SJSA1 (cell line): ENCODE measurements around the gene MEF2C. TPM values are rescaled to one million over a fixed set of nuclear protein-coding genes. Genes with fewer than 3 reads are reported as not detected.

ENCODE experiments used
- DNase-seq, 2 experiments: peaks; one replicate each; pipeline ENCODE4 v3.0.0-alpha.2; 2015 to 2020; ENCODE audit warnings: low spot score in 2 of 2, low read depth in 1 of 2
- H3K27ac ChIP-seq: fragments of 250-450 bp; sonication (Bioruptor Pico); 2 replicates; pipeline ENCODE4 v1.5.1; 2020; ENCODE audit warnings: mild to moderate bottlenecking, moderate library complexity
- H3K27me3 ChIP-seq: fragments of 250-450 bp; sonication (Bioruptor Pico); replicated peaks from 2 replicates; pipeline ENCODE4 v1.5.1; 2020; ENCODE audit warnings: mild to moderate bottlenecking, moderate library complexity
- H3K36me3 ChIP-seq: fragments of 250-450 bp; sonication (Bioruptor Pico); 2 replicates; pipeline ENCODE4 v1.5.1; 2020; ENCODE audit warnings: mild to moderate bottlenecking
- H3K4me1 ChIP-seq: fragments of 250-450 bp; sonication (Bioruptor Pico); replicated peaks from 2 replicates; pipeline ENCODE4 v1.6.1; 2021; ENCODE audit warnings: mild to moderate bottlenecking
- H3K4me3 ChIP-seq: fragments of 250-450 bp; sonication (Bioruptor Pico); 2 replicates; pipeline ENCODE4 v1.5.1; 2020; ENCODE audit warnings: mild to moderate bottlenecking
- H3K9me3 ChIP-seq: fragments of 250-450 bp; sonication (Bioruptor Pico); replicated peaks from 2 replicates; pipeline ENCODE4 v1.5.1; 2020; ENCODE audit warnings: mild to moderate bottlenecking
- total RNA-seq: library from RNA; depleted of rRNA; stranded (reverse); fragments of >200 nt; shearing (Covaris generic); gene quantifications from 2 replicates; pipeline ENCODE4 v1.2.3, GENCODE V29; 2014

Gene MEF2C
- total RNA-seq, 1 experiment from 2014 or later: 29.8 TPM

DNA sequence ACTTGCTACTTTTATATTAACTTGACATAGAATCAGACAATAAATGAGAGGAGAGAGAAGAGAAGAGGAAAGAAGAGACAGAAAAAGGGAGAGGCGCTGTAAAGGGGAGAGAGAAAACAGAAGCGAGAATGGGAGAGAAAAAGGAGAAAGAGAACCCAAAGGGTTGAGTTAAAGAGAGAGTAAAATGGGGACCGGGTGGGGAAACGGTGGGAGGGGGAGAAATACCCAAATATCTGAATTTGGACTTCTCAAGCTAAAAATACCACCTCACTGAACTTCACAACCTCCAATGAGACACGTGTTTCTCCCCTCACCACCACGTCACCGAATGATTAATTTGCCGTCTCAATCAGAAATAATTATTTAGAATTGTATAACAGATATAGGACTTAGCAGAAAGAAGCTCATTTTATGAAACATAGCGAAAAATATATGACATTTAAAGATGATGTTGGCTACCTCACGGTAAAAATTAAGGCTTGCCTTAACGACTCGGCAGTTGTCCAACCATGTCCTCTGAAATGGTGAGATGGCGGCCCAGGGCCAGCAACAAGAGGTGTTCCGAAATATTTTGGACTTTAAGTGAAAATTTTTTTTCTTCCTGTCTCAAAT is 204.1 kb downstream of the MEF2C start:
- H3K4me3 ChIP-seq: no peak overlapping the region
- H3K27ac ChIP-seq: no peak overlapping the region
- H3K9me3 ChIP-seq: no peaks in the 10 kb centered on the region
- no peaks in the 10 kb centered on the region; the same call in 1 of the 2 replicates for H3K36me3 ChIP-seq
- peaks cover 14% of the 10 kb centered on the region for H3K4me1 ChIP-seq
- no peak for DNase-seq
- no peaks in the 10 kb centered on the region for H3K27me3 ChIP-seq

DNA sequence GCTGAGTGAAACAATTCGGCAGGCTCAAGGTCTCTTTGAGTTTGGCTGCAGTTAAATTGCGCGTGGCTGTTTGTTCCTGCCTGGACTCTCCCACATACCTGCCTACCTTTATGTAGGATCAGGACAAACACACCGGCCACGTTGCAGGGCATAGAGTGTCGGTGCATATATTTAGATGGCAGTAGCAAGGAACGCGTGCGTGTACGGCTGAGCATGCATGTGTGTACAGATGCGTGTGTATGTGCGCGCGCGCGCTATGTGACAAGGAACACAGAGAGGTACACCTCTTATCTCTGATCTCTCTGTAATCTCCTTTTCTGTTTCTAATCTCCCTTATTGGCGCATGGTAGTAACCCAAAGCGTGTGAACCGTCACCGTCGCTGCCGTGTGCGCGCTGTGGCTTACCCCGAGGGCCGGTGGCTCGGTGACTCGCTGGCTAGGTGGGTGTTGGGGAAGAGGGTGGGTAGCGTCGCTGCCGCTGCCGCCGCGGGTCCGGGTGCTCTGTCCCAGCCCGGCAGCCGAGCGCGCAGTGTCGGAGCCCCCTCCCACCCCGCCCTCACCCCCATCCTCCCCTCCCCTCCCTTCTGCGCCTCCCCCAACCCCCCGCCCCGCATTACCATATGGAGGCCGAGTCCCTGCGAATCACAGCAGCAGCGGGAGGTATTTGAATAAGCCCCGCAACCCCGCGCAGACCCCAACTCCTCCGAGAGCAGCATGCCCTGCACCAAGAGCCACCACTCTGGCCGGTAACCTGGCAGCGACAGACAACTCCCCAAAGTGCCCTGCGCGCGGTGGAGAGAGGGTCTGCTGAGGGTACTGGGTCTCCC is 204.8 kb downstream of the MEF2C start:
- Histone ChIP-seq H3K4me3 (no peak overlapping the region), H3K27ac (no peak overlapping the region), H3K4me1 (peaks cover 14% of the 10 kb centered on the region), H3K9me3 (no peaks in the 10 kb centered on the region), H3K36me3 (no peaks in the 10 kb centered on the region; the same call in 1 of the 2 replicates), H3K27me3 (no peaks in the 10 kb centered on the region)
- DNase-seq: no peak

DNA sequence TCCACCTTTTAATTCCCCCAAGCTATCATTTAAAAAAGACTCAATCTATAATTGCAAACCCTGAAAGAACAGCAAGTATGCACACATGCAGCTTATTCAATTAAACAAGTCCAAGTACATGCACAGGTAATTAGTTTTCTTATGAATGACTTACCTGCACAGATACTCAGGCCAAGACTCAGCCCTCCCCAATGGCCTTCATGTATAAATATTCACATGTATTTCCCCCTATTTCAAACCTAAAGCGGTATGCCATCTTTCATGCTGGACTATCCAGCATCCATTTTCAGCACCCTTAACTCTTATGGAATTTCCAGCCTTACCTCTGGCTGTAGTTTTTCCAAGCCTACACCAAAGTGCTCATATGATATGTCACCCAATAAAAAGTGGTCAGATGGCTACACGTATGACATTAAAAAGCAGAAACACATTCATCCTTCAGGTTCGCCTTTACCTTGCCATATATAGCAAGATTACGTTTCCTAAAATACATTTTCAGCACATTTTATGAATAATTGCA is 205.5 kb downstream of the MEF2C start:
- no peak for DNase-seq
- H3K27me3 ChIP-seq: no peaks in the 10 kb centered on the region
- H3K4me3 ChIP-seq: no peak overlapping the region

DNA sequence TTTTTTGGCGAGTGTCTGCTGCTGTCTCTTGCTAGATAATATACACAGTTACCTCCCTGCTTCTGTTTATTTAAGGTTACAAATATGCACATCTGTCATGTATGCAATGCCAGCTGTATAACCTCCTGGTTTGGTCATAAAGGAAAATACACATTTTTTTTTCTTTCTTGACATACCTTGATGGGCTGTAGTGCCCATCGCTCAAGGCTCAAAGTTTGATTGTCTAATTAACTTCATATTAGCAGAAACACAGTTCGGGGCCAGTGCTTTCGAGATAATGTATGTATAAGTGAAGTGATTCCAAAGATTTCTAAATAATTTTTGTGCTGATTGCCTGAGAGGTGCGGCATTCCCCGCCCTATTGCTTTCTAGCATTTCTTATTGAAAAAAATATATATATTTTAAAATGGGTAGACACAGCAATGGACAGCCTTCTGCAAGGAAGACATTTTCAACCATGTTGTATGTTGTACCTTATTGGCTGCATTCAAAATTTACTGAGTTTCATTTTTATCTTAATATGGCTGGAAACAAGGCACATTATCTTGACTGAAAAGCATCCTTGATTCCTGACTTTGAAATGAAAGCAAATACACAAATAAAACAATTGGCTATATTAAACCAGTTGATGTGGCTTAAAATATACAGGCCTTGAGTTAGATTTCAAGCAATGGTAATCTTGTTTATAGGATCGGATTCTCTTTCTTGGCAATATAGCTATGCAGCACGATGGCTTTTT is 206.2 kb downstream of the MEF2C start:
- Histone ChIP-seq H3K27ac (no peak overlapping the region), H3K36me3 (no peaks in the 10 kb centered on the region; the same call in 1 of the 2 replicates), H3K4me3 (peak overlapping the region; percentile 60), H3K4me1 (peaks cover 14% of the 10 kb centered on the region), H3K27me3 (no peaks in the 10 kb centered on the region), H3K9me3 (no peaks in the 10 kb centered on the region)
- no peak for DNase-seq

More for the DNA sequence above, 205.5 kb downstream of the MEF2C start:
- Histone ChIP-seq H3K36me3 (no peaks in the 10 kb centered on the region; the same call in 1 of the 2 replicates), H3K4me1 (peaks cover 14% of the 10 kb centered on the region), H3K9me3 (no peaks in the 10 kb centered on the region), H3K27ac (no peak overlapping the region)

DNA sequence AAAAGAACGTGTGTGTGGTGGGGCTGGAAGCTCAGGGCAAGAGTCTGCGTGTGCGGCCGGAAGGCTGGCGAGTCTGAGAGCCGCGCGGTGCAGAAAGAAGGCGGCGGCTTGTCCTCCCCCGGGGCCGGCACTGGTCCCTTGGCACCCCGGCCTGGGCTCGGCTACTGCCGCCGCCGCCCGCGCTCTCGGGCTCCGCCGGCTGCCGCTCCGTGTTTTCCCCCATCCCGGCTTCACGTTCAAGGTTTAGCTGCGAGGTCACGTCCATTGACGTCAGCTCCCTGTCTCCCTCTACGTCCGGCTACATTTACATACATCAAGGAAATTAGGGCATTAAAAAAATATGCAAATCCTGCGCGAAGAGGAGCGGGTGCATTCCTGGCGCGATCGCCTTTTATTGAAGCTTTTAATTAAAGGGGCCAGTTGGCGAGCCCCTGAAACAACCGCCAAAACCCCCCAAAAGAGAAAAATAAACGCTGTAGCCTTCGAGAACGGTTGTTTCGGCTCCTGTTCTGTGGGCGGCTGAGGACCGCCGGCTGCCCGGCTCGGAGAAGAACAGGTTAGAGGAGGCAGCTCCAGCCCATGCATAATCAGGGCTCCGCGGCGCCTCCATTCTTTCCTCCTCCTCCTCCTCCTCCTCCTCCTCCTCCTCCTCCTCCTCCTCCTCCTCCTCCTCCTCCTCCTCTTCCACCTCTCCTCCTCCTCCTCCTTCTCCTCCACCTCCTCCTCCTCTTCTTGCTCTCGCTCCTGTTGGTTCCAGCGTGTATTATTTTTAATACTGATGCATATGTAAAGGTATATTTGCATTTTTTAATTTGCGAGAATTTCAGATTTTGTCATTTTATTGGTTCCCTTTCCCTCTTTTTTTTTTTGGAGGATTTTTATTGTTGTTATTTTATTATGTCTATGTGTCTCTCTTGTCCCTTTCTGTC is 207.0 kb downstream of the MEF2C start:
- H3K9me3 ChIP-seq: no peaks in the 10 kb centered on the region
- H3K27me3 ChIP-seq: no peaks in the 10 kb centered on the region
- H3K36me3 ChIP-seq: no peaks in the 10 kb centered on the region; the same call in 1 of the 2 replicates
- peak overlapping the region; percentile 81 for H3K27ac ChIP-seq
- peak overlapping the region; percentile 60 for H3K4me3 ChIP-seq
- DNase-seq: peak; percentile 79 to 84
- peaks cover 14% of the 10 kb centered on the region for H3K4me1 ChIP-seq

DNA sequence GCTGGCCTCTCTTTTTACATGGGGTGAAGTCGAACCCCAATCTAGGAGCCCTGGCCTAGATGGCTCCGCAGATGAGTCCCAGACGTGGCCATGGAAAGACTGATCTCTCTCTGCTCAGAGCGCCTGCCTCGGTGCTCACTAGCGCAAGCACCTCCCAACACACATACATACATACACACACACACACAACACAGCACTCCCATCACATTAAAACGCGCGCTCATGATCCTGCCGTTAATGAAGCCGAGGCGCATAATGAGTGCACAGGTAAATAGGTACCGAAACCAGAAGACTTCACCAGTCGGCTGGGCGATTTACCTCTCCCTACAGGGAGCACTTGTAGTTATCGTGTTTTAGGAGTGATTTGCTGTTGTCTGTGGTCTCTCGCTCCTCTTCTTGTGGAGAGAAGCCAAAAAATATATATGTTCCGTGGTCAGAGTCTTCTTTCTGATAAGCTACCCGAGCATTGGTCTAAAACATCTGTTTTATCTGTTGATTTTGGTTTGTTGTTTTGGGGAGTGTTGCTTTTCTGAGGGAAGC is 207.7 kb downstream of the MEF2C start:
- H3K4me1 ChIP-seq: peaks cover 14% of the 10 kb centered on the region
- H3K9me3 ChIP-seq: no peaks in the 10 kb centered on the region
- no peaks in the 10 kb centered on the region for H3K36me3 ChIP-seq
- no peaks in the 10 kb centered on the region for H3K27me3 ChIP-seq
- peak overlapping the region; percentile 81 for H3K27ac ChIP-seq
- DNase-seq: no peak
- H3K4me3 ChIP-seq: peak overlapping the region; percentile 60

DNA sequence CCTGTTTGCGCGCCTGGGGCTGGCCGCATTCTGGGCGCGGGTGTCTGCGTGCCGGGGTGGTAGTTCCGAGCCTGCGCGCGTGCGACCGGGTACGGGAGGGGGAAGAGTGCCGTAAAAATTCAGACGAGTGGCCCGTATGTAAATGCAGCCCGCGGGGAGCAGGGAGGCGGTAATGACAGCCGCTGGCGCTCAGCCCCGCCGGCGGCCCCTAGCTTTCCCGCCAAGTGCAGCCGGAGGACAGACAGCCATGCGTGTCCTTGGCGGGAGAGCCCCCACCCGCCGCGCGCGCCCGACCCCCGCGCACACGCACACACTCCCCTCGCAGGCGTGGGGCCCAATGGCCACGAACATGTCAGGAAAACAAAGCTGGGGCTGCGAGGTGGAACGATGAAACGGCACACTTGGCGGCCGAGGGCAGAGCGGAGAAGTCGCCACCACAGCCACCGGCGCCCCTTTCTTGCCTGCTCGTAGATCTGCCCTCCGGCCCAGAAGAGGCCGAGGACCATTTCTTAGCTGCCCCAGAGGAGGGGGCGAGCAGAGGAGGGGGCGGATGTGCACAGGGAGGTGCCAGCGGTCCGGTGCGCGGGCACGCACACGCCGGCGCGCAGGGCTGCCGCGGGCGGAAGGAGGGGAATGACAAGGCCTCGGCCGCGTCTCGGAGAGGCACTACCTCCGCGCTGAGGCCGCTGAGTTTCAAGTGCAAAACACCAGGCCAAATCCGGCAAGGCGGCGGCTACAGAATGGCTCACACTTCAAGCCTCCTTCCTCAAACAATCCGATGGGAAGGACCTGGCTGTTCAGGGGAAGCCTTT is 208.4 kb downstream of the MEF2C start:
- Histone ChIP-seq H3K4me1 (peaks cover 14% of the 10 kb centered on the region), H3K4me3 (peak overlapping the region; percentile 14; the same call in 1 of the 2 replicates), H3K9me3 (no peaks in the 10 kb centered on the region), H3K27ac (no peak overlapping the region; the same call in 1 of the 2 replicates), H3K27me3 (no peaks in the 10 kb centered on the region), H3K36me3 (no peaks in the 10 kb centered on the region)
- DNase-seq: no peak

DNA sequence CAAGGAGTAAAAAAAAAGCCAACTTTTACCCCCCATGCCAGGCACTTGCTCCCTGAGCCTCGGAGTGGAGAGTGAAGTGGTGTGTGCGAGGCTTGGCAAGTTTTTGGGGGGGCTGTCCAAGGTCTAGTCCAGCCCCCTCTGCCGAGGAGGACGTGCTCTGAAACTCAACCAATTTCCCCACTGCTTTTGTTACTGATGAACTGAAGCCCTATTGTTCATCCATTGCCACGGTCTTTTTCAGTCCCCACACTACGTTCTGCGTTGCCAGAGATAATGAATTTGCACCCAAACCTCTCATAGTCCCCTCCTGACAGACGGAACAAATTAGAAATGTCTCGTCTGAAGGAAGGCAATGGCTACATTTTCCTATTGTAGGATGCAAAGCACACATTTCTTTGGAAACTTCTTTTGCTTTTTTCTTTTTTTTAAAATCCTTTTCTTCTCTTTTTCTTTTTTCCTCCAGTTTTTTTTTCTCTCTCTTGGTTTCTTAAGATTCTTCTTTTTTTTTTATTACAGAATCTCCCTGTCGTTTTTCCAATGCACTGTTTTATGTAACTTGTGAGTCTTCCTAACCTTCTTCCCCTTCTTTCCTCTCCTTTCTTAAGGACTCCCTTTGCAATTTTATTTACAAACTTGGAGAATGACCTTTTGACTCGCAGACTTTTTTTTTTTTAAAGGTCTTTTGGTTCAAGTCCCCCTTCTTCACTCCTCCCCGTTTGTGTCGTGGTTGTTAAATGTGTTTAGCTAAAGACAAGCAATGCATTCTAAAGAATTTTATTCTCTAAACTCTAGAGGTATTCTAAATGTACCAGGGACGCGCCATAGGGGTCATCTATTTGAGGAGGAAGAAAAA is 209.5 kb downstream of the MEF2C start:
- Histone ChIP-seq H3K4me1 (peaks cover 14% of the 10 kb centered on the region), H3K27ac (no peak overlapping the region), H3K4me3 (no peak overlapping the region), H3K9me3 (no peaks in the 10 kb centered on the region), H3K27me3 (no peaks in the 10 kb centered on the region), H3K36me3 (no peaks in the 10 kb centered on the region)
- no peak for DNase-seq

DNA sequence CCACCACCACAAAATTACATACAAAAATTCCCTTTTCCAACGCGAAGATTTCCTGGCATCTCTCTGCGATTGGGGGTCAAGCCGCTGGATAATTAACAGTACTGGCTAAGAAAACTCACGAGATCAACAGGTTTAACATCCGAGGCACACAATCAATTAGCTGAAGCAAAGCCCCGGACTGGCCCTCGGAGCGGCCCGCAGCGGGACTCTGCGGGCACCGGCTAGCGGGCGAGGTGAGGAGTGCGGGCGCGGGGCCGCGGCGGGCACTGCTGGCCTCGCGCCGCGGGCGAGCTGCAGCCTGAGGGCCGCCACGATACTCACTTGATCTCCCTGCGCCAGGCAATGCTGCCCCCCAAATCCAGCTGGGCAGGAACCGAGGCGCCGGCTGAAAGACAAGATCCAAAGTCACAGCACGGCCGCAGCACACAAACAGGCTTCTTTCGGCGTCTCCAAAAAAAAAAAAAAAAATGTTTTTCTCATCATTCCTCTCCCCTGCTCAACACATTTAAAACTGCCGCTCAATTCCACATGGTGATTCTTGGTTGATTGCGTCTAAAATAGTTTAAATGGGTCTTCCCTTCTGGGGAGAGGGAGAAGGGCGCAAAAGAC is 210.2 kb downstream of the MEF2C start:
- H3K9me3 ChIP-seq: no peaks in the 10 kb centered on the region
- DNase-seq: no peak
- H3K36me3 ChIP-seq: no peaks in the 10 kb centered on the region
- H3K4me1 ChIP-seq: peaks cover 14% of the 10 kb centered on the region
- H3K27me3 ChIP-seq: no peaks in the 10 kb centered on the region
- H3K4me3 ChIP-seq: no peak overlapping the region
- H3K27ac ChIP-seq: no peak overlapping the region

DNA sequence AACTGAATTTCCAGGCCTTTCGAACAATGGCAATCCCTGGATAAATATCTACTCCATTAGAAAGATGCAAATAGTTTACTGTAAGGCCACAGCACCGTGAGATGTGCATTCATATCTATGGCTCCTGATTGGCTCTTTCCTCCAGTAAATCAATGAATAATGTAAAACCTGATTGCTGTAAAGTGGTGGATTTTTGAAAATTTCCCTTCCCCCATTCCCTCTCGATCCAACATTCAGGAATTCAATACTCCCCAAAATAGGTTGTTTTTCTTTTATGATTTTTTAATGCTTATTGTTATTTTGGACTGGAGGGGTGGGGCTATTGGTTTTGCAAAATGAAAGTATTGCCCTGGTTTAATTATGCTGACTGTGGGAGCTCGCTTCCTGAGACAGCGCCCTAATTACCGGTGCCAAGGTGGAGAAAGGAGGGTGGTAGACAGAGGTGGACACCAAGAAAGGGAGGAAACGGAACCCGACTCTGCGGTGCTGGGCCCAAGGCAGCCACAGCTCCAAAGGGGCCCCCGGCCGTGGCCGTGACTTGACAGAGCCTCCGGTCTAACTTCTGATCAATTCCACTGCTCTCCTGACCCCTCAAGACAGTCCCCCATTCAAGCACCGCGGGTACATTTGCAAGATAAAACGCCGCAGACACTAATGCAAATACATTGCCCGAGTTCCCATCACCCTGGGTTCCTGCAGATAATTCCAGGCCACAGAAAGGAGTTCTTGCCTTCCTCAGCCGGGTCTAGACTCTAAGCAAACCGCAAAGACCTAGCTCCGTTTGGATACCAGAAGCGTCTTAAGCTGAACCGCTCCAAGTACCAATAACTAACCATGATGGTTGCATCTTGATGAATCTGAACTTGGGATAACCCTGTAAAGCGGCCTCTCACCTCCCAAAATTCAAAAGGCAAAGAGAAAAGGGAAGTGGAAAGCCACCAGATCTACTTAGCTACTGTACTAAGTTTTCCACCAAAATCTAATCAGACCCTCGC is 211.2 kb downstream of the MEF2C start:
- Histone ChIP-seq H3K9me3 (no peaks in the 10 kb centered on the region), H3K27me3 (no peaks in the 10 kb centered on the region), H3K36me3 (no peaks in the 10 kb centered on the region), H3K4me1 (peaks cover 14% of the 10 kb centered on the region), H3K4me3 (no peak overlapping the region), H3K27ac (no peak overlapping the region)
- no peak for DNase-seq
